Measurements from ENCODE around the gene PPIP5K2.

Gene PPIP5K2

GRCh38 chr5:103094737-103095136 is 25.4 kb upstream of the PPIP5K2 start:
- Histone ChIP-seq H3K4me2 (no peak overlapping the region), H3K36me3 (ENCODE audit: insufficient read depth) (no peaks in the 10 kb centered on the region), H3K4me1 (ENCODE audit: low read depth, poor library complexity, severe bottlenecking) (no peaks in the 10 kb centered on the region), H3K79me2 (ENCODE audit: insufficient read depth, low read depth) (no peaks in the 10 kb centered on the region), H3K27ac (no peak overlapping the region), H3K27me3 (ENCODE audit: insufficient read depth, low read depth) (no peaks in the 10 kb centered on the region), H3K9ac (no peak overlapping the region), H4K20me1 (ENCODE audit: insufficient read depth) (no peaks in the 10 kb centered on the region), H3K4me3 (IDR thresholded peaks at IDR 0.05; ENCODE audit: insufficient read depth, low read depth, low read length) (no peak overlapping the region), H2AFZ (ENCODE audit: low read depth) (no peak overlapping the region)
- no peak for TF ChIP-seq CTCF (conservative IDR thresholded peaks at IDR 0.05; ENCODE audit: low read depth, low read length)

- Histone ChIP-seq H3K9ac (no peak overlapping the region), H3K36me3 (ENCODE audit: insufficient read depth) (no peaks in the 10 kb centered on the region), H4K20me1 (ENCODE audit: insufficient read depth) (no peaks in the 10 kb centered on the region), H2AFZ (ENCODE audit: low read depth) (no peak overlapping the region), H3K27ac (no peak overlapping the region), H3K79me2 (ENCODE audit: insufficient read depth, low read depth) (no peaks in the 10 kb centered on the region), H3K4me3 (IDR thresholded peaks at IDR 0.05; ENCODE audit: insufficient read depth, low read depth, low read length) (no peak overlapping the region), H3K27me3 (ENCODE audit: insufficient read depth, low read depth) (no peaks in the 10 kb centered on the region), H3K4me2 (no peak overlapping the region), H3K4me1 (ENCODE audit: low read depth, poor library complexity, severe bottlenecking) (peaks cover 7% of the 10 kb centered on the region)
- TF ChIP-seq CTCF (conservative IDR thresholded peaks at IDR 0.05; ENCODE audit: low read depth, low read length): no peak
These were observed 21.1 kb upstream of the PPIP5K2 start for GRCh38 chr5:103098993-103099392.

- Histone ChIP-seq H2AFZ (ENCODE audit: low read depth) (no peak overlapping the region), H3K4me2 (no peak overlapping the region), H3K27me3 (ENCODE audit: insufficient read depth, low read depth) (no peaks in the 10 kb centered on the region), H3K36me3 (ENCODE audit: insufficient read depth) (no peaks in the 10 kb centered on the region), H3K79me2 (ENCODE audit: insufficient read depth, low read depth) (no peaks in the 10 kb centered on the region), H4K20me1 (ENCODE audit: insufficient read depth) (no peaks in the 10 kb centered on the region), H3K27ac (no peak overlapping the region), H3K9ac (no peak overlapping the region), H3K4me1 (ENCODE audit: low read depth, poor library complexity, severe bottlenecking) (peaks cover 7% of the 10 kb centered on the region), H3K4me3 (IDR thresholded peaks at IDR 0.05; ENCODE audit: insufficient read depth, low read depth, low read length) (no peak overlapping the region)
- no peak for TF ChIP-seq CTCF (conservative IDR thresholded peaks at IDR 0.05; ENCODE audit: low read depth, low read length)
These were observed 18.9 kb upstream of the PPIP5K2 start for GRCh38 chr5:103101079-103101750.

- no peak overlapping the region for H3K27ac ChIP-seq
- H4K20me1 ChIP-seq (ENCODE audit: insufficient read depth): no peaks in the 10 kb centered on the region
- H3K4me2 ChIP-seq: no peak overlapping the region
- H3K4me3 ChIP-seq (IDR thresholded peaks at IDR 0.05; ENCODE audit: insufficient read depth, low read depth, low read length): no peak overlapping the region
- H3K36me3 ChIP-seq (ENCODE audit: insufficient read depth): no peaks in the 10 kb centered on the region
- no peak overlapping the region for H2AFZ ChIP-seq (ENCODE audit: low read depth)
- H3K27me3 ChIP-seq (ENCODE audit: insufficient read depth, low read depth): no peaks in the 10 kb centered on the region
- no peak for TF ChIP-seq CTCF (conservative IDR thresholded peaks at IDR 0.05; ENCODE audit: low read depth, low read length)
- H3K79me2 ChIP-seq (ENCODE audit: insufficient read depth, low read depth): no peaks in the 10 kb centered on the region
- H3K4me1 ChIP-seq (ENCODE audit: low read depth, poor library complexity, severe bottlenecking): peaks cover 7% of the 10 kb centered on the region
- H3K9ac ChIP-seq: no peak overlapping the region
These were observed 17.9 kb upstream of the PPIP5K2 start for GRCh38 chr5:103102234-103102633.

Measured in KMS-11 (cell line).